ENCODE results near the gene WFDC1.

- no peak for TF ChIP-seq CTCF (IDR thresholded peaks at IDR 0.05)
- no peak for TF ChIP-seq MAX (IDR thresholded peaks at IDR 0.05; ENCODE audit: low read depth)
- TF ChIP-seq GABPA (IDR thresholded peaks at IDR 0.05; ENCODE audit: low read depth), result no peak
- TF ChIP-seq RFX5 (IDR thresholded peaks at IDR 0.05; ENCODE audit: low read length), result no peak
- no peak for TF ChIP-seq USF2 (IDR thresholded peaks at IDR 0.05; ENCODE audit: borderline replicate concordance, low read depth, low read length)
- TF ChIP-seq TAF1 (IDR thresholded peaks at IDR 0.05; ENCODE audit: borderline replicate concordance, low read depth, low read length), result no peak
- TF ChIP-seq YY1 (IDR thresholded peaks at IDR 0.05; ENCODE audit: low read depth), result no peak
- no peak for TF ChIP-seq MEF2A (IDR thresholded peaks at IDR 0.05; ENCODE audit: borderline replicate concordance, low read depth)
- no peak for TF ChIP-seq SMC3 (IDR thresholded peaks at IDR 0.05; ENCODE audit: low read depth, low read length)
- no peak for TF ChIP-seq EZH2phosphoT487 (IDR thresholded peaks at IDR 0.05; ENCODE audit: borderline replicate concordance, low read depth)
- TF ChIP-seq POLR2AphosphoS5 (IDR thresholded peaks at IDR 0.05; ENCODE audit: low read depth, low read length), result no peak
These were observed 21.8 kb upstream of the WFDC1 start for GRCh38 chr16:84272740-84273320.
